ENCODE measurements around the gene MATN1. TPM values are rescaled to one million over a fixed set of nuclear protein-coding genes. Genes with fewer than 3 reads are reported as not detected.
"Not testable (repeated sequence)": the region's sequence is repeated elsewhere in the genome, so short reads cannot be mapped to it uniquely, and the experiment has no call there.

Gene MATN1
- total and polyA plus RNA-seq, 2 experiments from 2014 or later = 0.47 to 3.7 TPM

GRCh38 chr1:30689901-30690645, 33.3 kb downstream of the MATN1 start:
- no peaks in the 10 kb centered on the region for H3K9me2 ChIP-seq (replicated peaks; ENCODE audit: insufficient read depth)
- no peak overlapping the region for H2AFZ ChIP-seq
- H3K4me2 ChIP-seq = no peak overlapping the region
- H3K4me1 ChIP-seq (ENCODE audit: insufficient read depth) = peaks cover 1% of the 10 kb centered on the region
- H3K27me3 ChIP-seq = no peaks in the 10 kb centered on the region
- no peaks in the 10 kb centered on the region for H4K20me1 ChIP-seq (ENCODE audit: insufficient read depth, poor library complexity, severe bottlenecking)
- H3K9me3 ChIP-seq (ENCODE audit: low read depth) = no peaks in the 10 kb centered on the region
- DNase-seq (ENCODE audit: low spot score) = no peak
- H3K79me2 ChIP-seq = no peaks in the 10 kb centered on the region
- TF ChIP-seq EZH2 (IDR thresholded peaks at IDR 0.05; ENCODE audit: borderline replicate concordance) (no peak), EZH2phosphoT487 (IDR thresholded peaks at IDR 0.05; ENCODE audit: low read depth, severe bottlenecking, unreplicated experiment) (no peak), CTCF (IDR thresholded peaks at IDR 0.05; ENCODE audit: poor library complexity) (no peak)
- H3K27ac ChIP-seq = no peak overlapping the region
- H3K4me3 ChIP-seq = no peak overlapping the region
- no peaks in the 10 kb centered on the region for H3K36me3 ChIP-seq (replicated peaks; ENCODE audit: insufficient read depth, low read depth)
- 49% methylated on average over 7 of the region's 7 CpGs for WGBS (ENCODE audit: low lambda C conversion rate, missing lambda C conversion rate)

GRCh38 chr1:30688920-30689794, 34.2 kb downstream of the MATN1 start:
- H3K4me2 ChIP-seq = no peak overlapping the region
- H3K27ac ChIP-seq = no peak overlapping the region
- no peaks in the 10 kb centered on the region for H3K4me1 ChIP-seq (ENCODE audit: insufficient read depth)
- peaks cover 8% of the 10 kb centered on the region for H3K27me3 ChIP-seq
- no peaks in the 10 kb centered on the region for H4K20me1 ChIP-seq (ENCODE audit: insufficient read depth, poor library complexity, severe bottlenecking)
- DNase-seq (ENCODE audit: low spot score) = no peak
- no peaks in the 10 kb centered on the region for H3K36me3 ChIP-seq (replicated peaks; ENCODE audit: insufficient read depth, low read depth)
- TF ChIP-seq CTCF (IDR thresholded peaks at IDR 0.05; ENCODE audit: poor library complexity) = no peak
- TF ChIP-seq EZH2 (IDR thresholded peaks at IDR 0.05; ENCODE audit: borderline replicate concordance) = no peak
- TF ChIP-seq EZH2phosphoT487 (IDR thresholded peaks at IDR 0.05; ENCODE audit: low read depth, severe bottlenecking, unreplicated experiment) = no peak
- WGBS (ENCODE audit: low lambda C conversion rate, missing lambda C conversion rate) = 80% methylated on average over 11 of the region's 11 CpGs
- no peaks in the 10 kb centered on the region for H3K79me2 ChIP-seq
- no peaks in the 10 kb centered on the region for H3K9me2 ChIP-seq (replicated peaks; ENCODE audit: insufficient read depth)
- no peak overlapping the region for H2AFZ ChIP-seq
- H3K9me3 ChIP-seq (ENCODE audit: low read depth) = no peaks in the 10 kb centered on the region
- H3K4me3 ChIP-seq = no peak overlapping the region

- H3K4me3 ChIP-seq; H3K36me3 ChIP-seq (replicated peaks; ENCODE audit: insufficient read depth, low read depth); H3K9me2 ChIP-seq (replicated peaks; ENCODE audit: insufficient read depth); DNase-seq (ENCODE audit: low spot score); H4K20me1 ChIP-seq (ENCODE audit: insufficient read depth, poor library complexity, severe bottlenecking); H3K4me2 ChIP-seq; H2AFZ ChIP-seq; H3K9me3 ChIP-seq (ENCODE audit: low read depth); H3K4me1 ChIP-seq (ENCODE audit: insufficient read depth); H3K27ac ChIP-seq; H3K79me2 ChIP-seq: not testable (repeated sequence)
- peaks cover 14% of the 10 kb centered on the region for H3K27me3 ChIP-seq
- WGBS (ENCODE audit: low lambda C conversion rate, missing lambda C conversion rate) = 96% methylated on average over 9 of the region's 9 CpGs
These were observed 34.9 kb downstream of the MATN1 start for GRCh38 chr1:30688516-30688915.

- Histone ChIP-seq H3K9me3 (ENCODE audit: low read depth) (no peaks in the 10 kb centered on the region), H3K9me2 (replicated peaks; ENCODE audit: insufficient read depth) (no peaks in the 10 kb centered on the region), H3K27ac (no peak overlapping the region), H3K79me2 (no peaks in the 10 kb centered on the region), H3K36me3 (replicated peaks; ENCODE audit: insufficient read depth, low read depth) (no peaks in the 10 kb centered on the region), H3K4me2 (no peak overlapping the region), H4K20me1 (ENCODE audit: insufficient read depth, poor library complexity, severe bottlenecking) (no peaks in the 10 kb centered on the region), H3K4me3 (no peak overlapping the region), H3K4me1 (ENCODE audit: insufficient read depth) (no peaks in the 10 kb centered on the region), H2AFZ (no peak overlapping the region), H3K27me3 (peaks cover 19% of the 10 kb centered on the region)
- 88% methylated on average over 6 of the region's 6 CpGs for WGBS (ENCODE audit: low lambda C conversion rate, missing lambda C conversion rate)
- DNase-seq (ENCODE audit: low spot score) = no peak
- TF ChIP-seq EZH2phosphoT487 (IDR thresholded peaks at IDR 0.05; ENCODE audit: low read depth, severe bottlenecking, unreplicated experiment) (no peak), CTCF (IDR thresholded peaks at IDR 0.05; ENCODE audit: poor library complexity) (no peak), EZH2 (IDR thresholded peaks at IDR 0.05; ENCODE audit: borderline replicate concordance) (no peak)
These were observed 35.5 kb downstream of the MATN1 start for GRCh38 chr1:30687886-30688285.
